ENCODE measurements around the gene PHB1.

Gene PHB1

DNA sequence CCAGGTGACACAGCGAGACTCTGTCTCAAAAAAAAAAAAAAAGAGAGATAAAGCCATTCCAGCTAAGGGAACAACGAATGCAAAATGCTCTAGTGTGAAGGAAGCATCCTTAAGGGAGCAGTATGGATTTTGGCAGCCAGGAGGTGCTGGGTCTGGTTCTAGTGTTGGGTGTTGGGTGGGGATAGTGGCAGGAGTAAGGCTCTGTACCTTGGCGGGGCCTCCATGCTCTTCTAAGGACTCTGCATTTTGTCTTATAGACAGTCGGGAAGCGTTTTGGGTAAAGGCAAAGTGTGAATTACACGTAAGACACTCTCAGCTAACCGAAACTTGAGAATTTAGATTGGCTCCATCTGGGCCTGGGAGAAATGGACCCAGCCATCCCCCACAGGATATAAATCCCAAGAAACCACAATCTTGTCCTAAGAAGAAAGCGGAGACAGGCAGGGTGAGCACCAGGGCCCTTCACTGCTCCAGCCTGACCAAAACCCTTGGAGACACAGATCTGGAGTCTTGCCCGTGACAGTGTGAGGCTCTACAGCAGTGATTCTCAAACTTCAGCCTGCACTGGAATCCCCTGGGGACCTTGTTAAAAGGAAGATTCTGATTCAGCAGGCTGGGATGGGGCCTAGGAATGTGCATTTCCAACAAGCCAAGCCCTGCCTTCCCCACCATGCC is 33.1 kb upstream of the PHB1 start:
- no peak overlapping the region for H3K4me3 Mint-ChIP-seq
- ATAC-seq (no peak), DNase-seq (no peak)
- no peaks in the 10 kb centered on the region for H3K36me3 Mint-ChIP-seq (ENCODE audit: low read depth)
- no peak overlapping the region for H3K27ac Mint-ChIP-seq
- H3K4me1 Mint-ChIP-seq, result peaks cover 2% of the 10 kb centered on the region
- no peaks in the 10 kb centered on the region for H3K9me3 Mint-ChIP-seq
- no peaks in the 10 kb centered on the region for H3K27me3 Mint-ChIP-seq

DNA sequence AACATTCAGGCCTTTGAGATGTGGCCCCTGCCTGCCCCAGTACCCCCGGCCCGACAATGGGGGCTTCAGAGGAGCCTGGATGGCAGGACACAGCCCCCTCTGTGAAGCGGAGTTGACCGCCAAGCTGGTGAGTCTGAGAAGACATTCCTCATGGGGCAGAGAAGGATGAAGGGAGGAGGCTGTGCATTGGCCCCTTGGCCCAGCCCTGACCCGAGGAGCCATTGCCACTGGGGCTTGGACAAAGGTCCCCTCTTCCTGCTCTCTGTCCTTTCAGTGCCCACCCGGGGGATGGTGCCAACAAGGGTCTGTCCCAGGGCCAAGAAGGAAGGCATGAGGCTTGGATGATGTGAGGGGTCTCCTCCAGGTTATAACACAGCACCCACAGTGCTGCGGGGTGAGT is 30.9 kb upstream of the PHB1 start:
- peaks cover 2% of the 10 kb centered on the region for H3K4me1 Mint-ChIP-seq
- DNase-seq (no peak), ATAC-seq (no peak)
- H3K4me3 Mint-ChIP-seq, result no peak overlapping the region
- H3K9me3 Mint-ChIP-seq, result no peaks in the 10 kb centered on the region
- H3K27me3 Mint-ChIP-seq, result peaks cover 15% of the 10 kb centered on the region
- no peaks in the 10 kb centered on the region for H3K36me3 Mint-ChIP-seq (ENCODE audit: low read depth)
- no peak overlapping the region for H3K27ac Mint-ChIP-seq

DNA sequence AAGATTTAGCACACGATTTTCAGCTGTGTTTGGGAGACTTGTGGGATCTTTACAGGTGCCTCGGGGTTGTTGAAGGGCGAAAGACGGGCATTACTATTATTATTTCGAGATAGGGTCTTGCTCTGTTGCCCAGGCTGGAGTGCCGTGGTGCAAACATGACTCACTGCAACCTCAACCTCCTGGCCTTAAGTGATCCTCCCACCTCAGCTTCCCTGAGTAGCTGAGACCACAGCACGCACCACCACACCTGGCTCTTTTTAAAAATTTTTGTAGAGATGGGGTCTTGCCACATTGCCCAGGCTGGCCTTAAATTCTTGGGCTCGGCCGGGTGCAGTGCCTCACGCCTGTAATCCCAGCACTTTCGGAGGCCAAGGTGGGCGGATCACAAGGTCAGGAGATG is 29.7 kb upstream of the PHB1 start:
- H3K36me3 Mint-ChIP-seq (ENCODE audit: low read depth), result no peaks in the 10 kb centered on the region
- no peak overlapping the region for H3K4me3 Mint-ChIP-seq
- no peaks in the 10 kb centered on the region for H3K4me1 Mint-ChIP-seq
- ATAC-seq (no peak), DNase-seq (no peak)
- H3K27me3 Mint-ChIP-seq, result peaks cover 20% of the 10 kb centered on the region
- H3K9me3 Mint-ChIP-seq, result no peaks in the 10 kb centered on the region
- H3K27ac Mint-ChIP-seq, result no peak overlapping the region

DNA sequence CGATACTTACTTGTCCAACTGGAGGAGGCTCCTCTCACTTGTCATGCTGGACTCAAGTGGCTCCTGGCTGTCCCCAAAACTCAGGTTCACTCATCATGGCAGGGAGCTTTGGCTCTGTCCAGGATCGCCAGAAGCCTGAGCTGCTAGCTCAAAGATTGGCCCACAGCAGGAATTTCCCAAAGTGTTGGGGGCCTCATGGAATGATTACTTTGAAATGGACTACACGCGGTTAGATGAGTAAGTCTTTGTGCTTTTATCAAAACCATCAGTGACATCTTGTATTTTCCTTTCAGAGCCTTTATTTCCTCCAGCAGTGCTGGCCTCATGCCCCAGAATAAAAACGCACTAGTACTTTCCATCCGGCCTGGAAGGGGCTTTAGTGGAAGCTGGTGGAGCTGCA is 29.2 kb upstream of the PHB1 start:
- no peak for ATAC-seq
- no peak overlapping the region for H3K27ac Mint-ChIP-seq
- H3K4me3 Mint-ChIP-seq, result no peak overlapping the region
- no peaks in the 10 kb centered on the region for H3K4me1 Mint-ChIP-seq
- no peaks in the 10 kb centered on the region for H3K9me3 Mint-ChIP-seq
- no peak for DNase-seq
- peaks cover 25% of the 10 kb centered on the region for H3K27me3 Mint-ChIP-seq
- H3K36me3 Mint-ChIP-seq (ENCODE audit: low read depth), result no peaks in the 10 kb centered on the region

DNA sequence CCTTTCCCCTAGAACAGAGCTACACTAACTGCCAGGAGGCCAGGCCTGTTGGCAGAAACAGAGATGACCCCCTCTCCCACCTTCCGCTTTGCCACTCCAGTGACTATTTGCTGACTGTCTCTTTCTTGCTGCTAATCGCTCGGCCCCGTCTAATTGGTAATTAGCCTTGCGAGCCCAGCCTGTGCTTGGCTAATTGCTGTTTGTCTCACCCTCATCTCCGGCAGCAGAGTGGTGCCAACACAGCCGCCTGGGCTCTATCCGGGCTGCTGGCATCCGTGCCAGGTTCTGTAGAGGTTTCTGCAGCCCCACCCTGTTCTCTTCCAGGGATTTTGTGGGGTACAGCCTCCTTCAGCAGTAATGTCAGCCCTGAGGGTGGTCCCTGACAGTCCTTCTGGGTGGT is 27.4 kb upstream of the PHB1 start:
- no peaks in the 10 kb centered on the region for H3K36me3 Mint-ChIP-seq (ENCODE audit: low read depth)
- no peak for ATAC-seq
- H3K4me3 Mint-ChIP-seq, result no peak overlapping the region
- no peaks in the 10 kb centered on the region for H3K9me3 Mint-ChIP-seq
- H3K4me1 Mint-ChIP-seq, result no peaks in the 10 kb centered on the region
- peaks cover 33% of the 10 kb centered on the region for H3K27me3 Mint-ChIP-seq
- no peak for DNase-seq
- no peak overlapping the region for H3K27ac Mint-ChIP-seq

DNA sequence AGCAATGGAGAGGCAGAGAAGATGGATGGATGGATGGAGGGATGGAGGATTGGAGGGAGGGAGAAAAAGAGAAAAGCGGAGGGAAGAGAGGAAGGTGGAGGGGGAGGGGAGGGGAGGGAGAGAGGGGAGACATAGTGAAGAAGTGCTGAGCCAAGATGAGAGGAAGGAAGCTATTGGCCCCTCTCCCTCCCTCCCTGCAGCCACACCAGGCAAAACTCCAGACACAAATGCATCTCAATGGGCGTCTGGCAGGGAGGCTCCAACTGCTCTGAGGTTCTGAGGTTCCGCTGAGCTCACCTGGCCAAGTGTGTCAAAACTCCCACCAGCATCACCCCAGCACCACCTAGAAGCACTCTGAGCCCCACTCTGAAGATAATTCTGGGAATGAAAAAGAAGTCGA is 26.9 kb upstream of the PHB1 start:
- Mint-ChIP-seq H3K27ac (no peak overlapping the region), H3K27me3 (peaks cover 38% of the 10 kb centered on the region), H3K4me3 (no peak overlapping the region), H3K9me3 (no peaks in the 10 kb centered on the region), H3K4me1 (no peaks in the 10 kb centered on the region), H3K36me3 (ENCODE audit: low read depth) (no peaks in the 10 kb centered on the region)
- no peak for DNase-seq
- ATAC-seq, result no peak

DNA sequence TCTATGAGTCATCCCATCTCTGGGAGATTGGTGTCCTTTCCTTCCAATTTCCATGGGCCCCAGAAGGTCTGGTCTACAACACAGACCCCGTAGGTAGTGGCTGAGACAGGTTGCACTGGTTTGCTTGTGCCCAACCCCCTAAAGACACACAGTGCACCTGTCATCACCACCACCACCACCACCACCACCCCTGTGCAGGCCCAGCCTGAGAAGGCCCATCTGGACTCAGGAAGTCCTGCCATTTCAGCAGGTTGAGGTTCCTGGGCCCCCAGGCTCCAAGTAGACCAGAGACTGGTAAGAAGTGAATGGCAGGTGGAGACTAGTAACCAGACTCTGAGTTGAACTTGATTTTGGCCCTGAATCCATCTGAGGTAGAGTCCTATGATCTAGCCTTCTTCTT is 25.9 kb upstream of the PHB1 start:
- no peak overlapping the region for H3K4me3 Mint-ChIP-seq
- H3K36me3 Mint-ChIP-seq (ENCODE audit: low read depth), result no peaks in the 10 kb centered on the region
- no peaks in the 10 kb centered on the region for H3K4me1 Mint-ChIP-seq
- H3K9me3 Mint-ChIP-seq, result no peaks in the 10 kb centered on the region
- ATAC-seq (no peak), DNase-seq (no peak)
- peaks cover 39% of the 10 kb centered on the region for H3K27me3 Mint-ChIP-seq
- no peak overlapping the region for H3K27ac Mint-ChIP-seq

DNA sequence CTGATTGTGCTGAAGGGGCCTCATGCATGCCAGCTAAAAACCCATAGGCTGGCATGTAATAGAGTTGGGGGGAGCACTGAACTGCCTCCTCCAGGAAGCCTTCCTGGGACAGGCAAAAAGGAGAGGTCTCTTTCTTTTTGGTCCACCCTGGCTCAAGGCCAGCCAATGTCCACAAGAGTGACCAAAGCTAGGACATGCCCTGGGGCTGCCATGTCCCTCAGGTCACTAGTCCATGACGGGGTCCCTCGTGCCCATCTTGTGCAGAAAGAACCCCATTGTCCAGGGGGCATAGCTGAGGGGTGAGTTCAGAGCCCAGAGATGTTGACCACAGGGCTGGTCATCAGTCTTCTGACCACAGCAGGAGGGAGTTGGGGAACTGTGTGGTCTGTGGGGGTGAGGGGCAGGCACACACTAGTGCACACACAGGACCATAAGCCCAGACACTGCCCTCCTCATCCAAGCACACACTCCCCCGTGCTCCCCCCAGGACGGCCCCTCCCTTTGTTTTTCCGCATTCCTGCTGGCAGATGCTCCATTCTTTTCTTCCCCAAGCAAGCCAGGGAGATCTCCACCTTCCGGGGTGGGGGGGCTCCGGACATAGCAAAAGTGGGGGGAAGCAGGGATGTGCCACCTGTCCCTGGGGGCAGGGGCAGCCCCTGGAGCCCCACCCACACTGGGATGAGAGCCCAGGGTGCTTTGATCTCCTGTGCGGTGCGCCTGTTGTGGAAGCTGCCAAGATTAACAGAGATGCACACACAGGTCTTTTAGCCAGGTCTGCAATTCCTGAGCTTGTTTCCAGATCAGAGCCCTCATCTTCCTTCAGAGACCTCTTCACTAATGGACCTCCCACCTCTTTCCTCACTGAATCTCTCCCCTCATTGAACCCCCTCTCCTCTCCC is 25.2 kb upstream of the PHB1 start:
- no peaks in the 10 kb centered on the region for H3K4me1 Mint-ChIP-seq
- ATAC-seq (no peak), DNase-seq (no peak)
- H3K4me3 Mint-ChIP-seq, result no peak overlapping the region
- H3K9me3 Mint-ChIP-seq, result no peaks in the 10 kb centered on the region
- no peaks in the 10 kb centered on the region for H3K36me3 Mint-ChIP-seq (ENCODE audit: low read depth)
- no peak overlapping the region for H3K27ac Mint-ChIP-seq
- peaks cover 39% of the 10 kb centered on the region for H3K27me3 Mint-ChIP-seq

DNA sequence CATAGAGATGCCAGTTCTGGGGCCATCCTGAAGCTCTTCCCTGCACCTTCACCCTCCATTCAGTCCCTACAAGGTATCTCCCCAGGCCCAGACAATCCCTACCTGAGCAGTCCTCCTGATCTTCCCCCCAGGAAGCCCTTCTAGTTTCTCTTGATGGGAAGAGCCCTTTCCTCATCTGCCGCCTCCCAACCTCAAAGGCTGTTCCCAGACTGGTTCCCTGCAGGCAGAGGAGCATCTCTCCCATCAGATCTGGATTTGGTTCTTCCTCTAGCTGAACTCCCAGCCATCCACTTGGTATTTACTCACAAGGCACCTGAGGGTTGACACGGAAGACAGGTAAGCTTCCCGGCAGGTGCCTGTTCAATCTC is 24.6 kb upstream of the PHB1 start:
- Mint-ChIP-seq H3K27me3 (peaks cover 39% of the 10 kb centered on the region), H3K9me3 (no peaks in the 10 kb centered on the region), H3K4me1 (no peaks in the 10 kb centered on the region), H3K4me3 (no peak overlapping the region), H3K36me3 (ENCODE audit: low read depth) (no peaks in the 10 kb centered on the region), H3K27ac (no peak overlapping the region)
- ATAC-seq, result no peak
- no peak for DNase-seq

DNA sequence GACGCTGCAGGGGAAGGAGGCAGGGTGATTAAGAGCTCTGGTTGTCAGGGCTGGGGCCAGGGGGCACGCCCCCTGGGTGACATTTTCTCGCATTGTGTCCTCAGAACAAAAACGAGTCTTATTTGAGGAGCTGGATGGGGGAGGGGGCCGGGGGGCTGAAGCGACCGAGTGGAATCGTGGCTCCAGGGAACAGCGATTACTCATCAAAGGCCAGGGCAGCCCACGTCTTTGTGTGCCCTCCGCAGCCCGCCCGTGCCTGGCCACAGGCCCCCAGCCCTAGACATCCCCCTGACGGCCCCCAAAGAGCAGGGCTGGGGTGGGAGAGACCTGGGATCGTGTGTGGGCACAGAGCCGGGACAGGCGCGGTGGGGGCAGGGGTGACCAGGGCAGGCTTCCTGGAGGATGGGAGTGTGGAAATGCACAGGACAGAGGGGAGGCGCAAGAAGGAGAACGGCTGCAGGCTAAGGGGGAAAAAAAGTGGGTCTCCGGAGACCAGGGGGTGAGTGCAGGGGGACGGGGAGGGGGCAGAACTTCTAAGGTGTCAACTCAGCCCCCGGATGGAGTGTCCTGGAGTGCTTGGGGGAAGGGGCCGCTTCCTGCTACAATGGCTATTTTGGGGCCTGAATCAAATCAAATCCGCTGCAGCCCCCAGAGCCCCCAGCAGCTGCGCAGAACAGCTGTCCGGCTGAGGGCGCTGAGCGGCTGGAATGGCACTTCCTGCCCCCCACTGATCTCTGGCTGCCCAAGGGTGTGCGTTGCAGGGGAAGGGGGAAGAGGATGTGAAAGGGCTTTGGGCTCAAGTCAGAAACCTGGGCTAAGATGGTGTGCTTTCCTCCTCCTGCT is 24.0 kb upstream of the PHB1 start:
- Mint-ChIP-seq H3K4me1 (no peaks in the 10 kb centered on the region), H3K27ac (no peak overlapping the region), H3K36me3 (ENCODE audit: low read depth) (no peaks in the 10 kb centered on the region), H3K27me3 (peaks cover 39% of the 10 kb centered on the region), H3K9me3 (no peaks in the 10 kb centered on the region), H3K4me3 (no peak overlapping the region)
- DNase-seq, result no peak
- no peak for ATAC-seq

DNA sequence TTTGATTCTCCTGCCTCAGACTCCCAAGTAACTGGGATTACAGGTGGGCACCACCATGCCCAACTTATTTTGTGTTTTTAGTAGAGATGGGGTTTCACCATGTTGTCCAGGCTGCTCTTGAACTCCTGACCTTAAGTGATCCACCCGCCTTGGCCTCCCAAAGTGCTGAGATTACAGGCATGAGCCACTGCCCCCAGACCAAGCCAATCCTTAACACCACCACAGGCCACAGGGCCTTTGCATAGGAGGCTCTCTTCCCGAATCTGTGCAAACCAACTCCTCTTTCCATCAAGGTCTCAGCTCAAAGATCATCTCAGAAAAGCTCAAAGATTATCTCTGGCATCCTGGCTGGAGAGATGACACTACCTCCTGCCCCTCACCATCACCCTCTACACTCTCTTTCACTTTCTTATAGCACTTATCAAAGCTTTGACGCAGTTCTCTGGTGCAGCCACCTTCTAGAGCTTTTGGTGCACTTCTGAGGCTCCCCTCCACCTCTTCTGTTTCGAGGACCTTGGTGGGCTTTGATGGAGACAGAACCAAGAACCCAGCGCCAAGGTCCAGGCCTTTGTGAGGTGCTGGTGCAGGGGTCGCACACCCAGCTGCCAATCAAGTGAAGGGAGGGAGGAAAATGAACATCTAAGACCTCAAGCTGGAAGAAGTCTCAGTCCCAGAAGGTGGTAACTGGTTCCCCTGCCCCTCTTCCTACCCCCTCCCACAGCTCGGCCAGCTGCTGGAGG is 23.2 kb upstream of the PHB1 start:
- Mint-ChIP-seq H3K4me1 (no peaks in the 10 kb centered on the region), H3K36me3 (ENCODE audit: low read depth) (no peaks in the 10 kb centered on the region), H3K27me3 (peaks cover 39% of the 10 kb centered on the region), H3K4me3 (no peak overlapping the region), H3K27ac (no peak overlapping the region), H3K9me3 (no peaks in the 10 kb centered on the region)
- DNase-seq (no peak), ATAC-seq (no peak)

DNA sequence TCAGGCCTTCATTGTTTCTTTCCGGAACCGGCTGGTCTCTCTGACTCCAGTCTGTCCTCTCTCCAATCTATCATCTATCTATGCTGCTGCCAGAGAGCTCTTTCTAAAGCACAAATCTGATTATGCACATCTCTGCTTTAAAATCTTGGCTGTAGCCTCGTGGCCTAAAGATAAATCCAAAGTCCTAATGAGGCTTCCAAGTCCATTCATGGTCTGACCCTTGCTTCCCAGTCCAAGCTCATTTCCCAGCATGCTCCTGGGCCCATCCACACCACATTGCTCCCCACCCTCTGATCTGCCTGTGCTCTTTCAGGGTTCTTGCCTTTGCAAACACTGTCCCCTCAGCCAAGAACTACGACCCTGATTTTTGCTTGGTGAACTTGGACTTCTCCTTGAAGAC is 21.5 kb upstream of the PHB1 start:
- DNase-seq (no peak), ATAC-seq (no peak)
- Mint-ChIP-seq H3K9me3 (no peaks in the 10 kb centered on the region), H3K27ac (no peak overlapping the region), H3K4me3 (no peak overlapping the region), H3K4me1 (no peaks in the 10 kb centered on the region), H3K36me3 (ENCODE audit: low read depth) (no peaks in the 10 kb centered on the region), H3K27me3 (peaks cover 30% of the 10 kb centered on the region)

DNA sequence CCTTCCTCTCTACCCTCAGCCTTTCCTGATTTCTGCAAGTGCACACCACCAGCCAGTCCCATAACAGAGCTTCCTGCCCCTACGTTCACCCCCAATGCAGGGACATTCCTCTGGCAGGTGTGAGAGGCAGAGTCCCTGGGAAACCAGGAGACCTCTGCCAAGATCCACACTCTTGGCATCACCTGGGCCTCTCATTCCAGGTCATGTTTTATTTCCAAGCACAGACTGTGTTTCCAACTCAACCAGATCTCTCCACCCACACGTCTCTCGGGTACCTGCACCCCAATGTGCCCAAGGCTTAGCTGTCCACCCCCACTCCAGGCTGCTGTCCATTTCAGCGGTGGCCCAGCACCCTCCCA is 21.0 kb upstream of the PHB1 start:
- peaks cover 25% of the 10 kb centered on the region for H3K27me3 Mint-ChIP-seq
- no peaks in the 10 kb centered on the region for H3K36me3 Mint-ChIP-seq (ENCODE audit: low read depth)
- no peak overlapping the region for H3K27ac Mint-ChIP-seq
- H3K4me1 Mint-ChIP-seq, result no peaks in the 10 kb centered on the region
- DNase-seq (no peak), ATAC-seq (no peak)
- no peaks in the 10 kb centered on the region for H3K9me3 Mint-ChIP-seq
- no peak overlapping the region for H3K4me3 Mint-ChIP-seq

DNA sequence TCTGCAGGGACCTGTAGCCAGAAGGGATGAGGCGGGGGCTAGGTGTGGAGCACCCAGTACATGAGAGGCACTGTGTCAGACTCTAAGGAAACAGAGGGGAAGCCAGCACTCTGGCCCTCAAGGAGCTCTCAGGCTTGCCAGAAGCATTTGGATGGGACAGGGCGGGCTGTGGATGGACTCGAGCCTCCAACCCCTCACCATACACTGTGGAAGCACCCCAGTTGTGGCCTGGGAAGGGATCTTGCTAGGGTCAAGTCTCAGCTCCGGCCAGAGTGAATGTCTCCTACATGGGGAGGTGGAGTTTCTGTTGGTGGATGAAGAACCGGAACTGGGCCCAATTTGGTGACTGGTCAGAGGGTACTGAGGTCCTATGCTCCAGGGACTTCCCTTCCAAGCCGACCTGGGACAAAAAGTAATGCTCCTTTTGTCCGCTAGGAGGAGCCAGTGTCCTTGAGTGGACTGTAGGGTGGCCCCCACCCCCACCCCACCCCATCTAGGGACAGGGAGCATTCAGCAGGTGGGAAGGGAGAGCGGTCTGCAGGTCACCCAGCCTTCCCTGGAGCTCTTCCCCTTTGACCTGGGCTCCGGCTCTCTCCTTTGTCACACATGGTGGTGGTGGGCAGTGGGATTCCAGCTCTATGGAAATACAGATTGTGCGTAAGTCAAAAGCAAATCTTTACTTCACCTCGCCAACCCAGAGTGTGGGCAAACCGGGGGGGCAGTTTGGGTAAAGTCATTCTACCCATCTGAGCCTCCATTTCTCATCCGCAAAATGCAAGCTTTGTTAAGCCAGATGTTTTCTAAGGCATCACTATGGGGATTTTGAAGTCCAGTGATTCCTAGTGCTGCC is 20.4 kb upstream of the PHB1 start:
- no peak overlapping the region for H3K4me3 Mint-ChIP-seq
- ATAC-seq (no peak), DNase-seq (peak; percentile 59)
- no peaks in the 10 kb centered on the region for H3K4me1 Mint-ChIP-seq
- H3K27ac Mint-ChIP-seq, result no peak overlapping the region
- peaks cover 21% of the 10 kb centered on the region for H3K27me3 Mint-ChIP-seq
- no peaks in the 10 kb centered on the region for H3K36me3 Mint-ChIP-seq (ENCODE audit: low read depth)
- no peaks in the 10 kb centered on the region for H3K9me3 Mint-ChIP-seq

Measured in activated naive CD8-positive, alpha-beta T cell treated with anti-CD3 and anti-CD28 coated beads, Interleukin-2, amount 50 U/mL, for 24 hours (primary cell).